GM21723 (cell line): ENCODE results near the gene TFEC.

Experiments used
- ATAC-seq: cut with Tn5 transposase; IDR thresholded peaks from one replicate; pipeline ENCODE4 v1.9.1; 2021; ENCODE audit warnings: mild to moderate bottlenecking, moderate library complexity; ENCODE audit not compliant: unreplicated experiment

Gene TFEC

DNA sequence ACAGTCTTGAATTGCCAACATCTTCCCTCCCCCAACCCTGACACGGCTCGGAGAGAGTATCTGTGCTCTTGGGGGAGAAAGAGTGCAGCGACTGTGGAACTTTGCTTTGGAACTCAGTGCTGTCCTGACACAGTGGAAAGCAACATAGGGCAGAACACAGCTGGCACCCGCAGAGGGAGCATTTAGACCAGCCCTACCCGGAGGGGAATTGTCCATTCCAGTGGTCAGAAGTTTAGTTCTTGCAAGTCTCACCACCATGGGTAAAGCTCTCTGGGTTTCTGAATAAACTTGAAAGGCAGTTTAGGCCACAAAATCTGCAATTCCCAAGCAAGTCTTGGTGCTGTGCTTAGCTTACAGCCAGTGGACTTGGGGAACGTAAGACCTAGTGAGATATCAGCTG is 34.9 kb downstream of the TFEC start:
- no peak for ATAC-seq

- ATAC-seq = no peak
These were observed 42.2 kb downstream of the TFEC start for GRCh38 chr7:115988401-115988800.

DNA sequence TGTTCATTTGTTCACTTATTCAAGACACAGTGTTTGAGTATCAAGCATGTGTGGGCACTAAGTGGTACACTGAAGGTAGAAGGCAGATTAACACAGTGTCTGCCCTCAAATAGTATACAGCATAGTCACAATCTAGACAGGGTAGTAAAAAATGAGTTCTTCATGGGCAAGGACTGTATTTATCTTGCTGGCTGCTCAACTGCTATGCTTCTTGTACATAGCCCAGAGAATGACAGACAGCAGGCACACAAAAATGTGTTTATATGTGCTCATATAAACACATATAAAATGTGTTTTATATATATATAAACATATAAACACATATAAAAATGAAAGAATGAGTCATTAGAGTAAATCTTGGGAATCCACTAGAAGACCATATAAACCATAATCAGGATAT is 43.1 kb downstream of the TFEC start:
- no peak for ATAC-seq

GRCh38 chr7:115984105-115984504 is 46.5 kb downstream of the TFEC start:
- ATAC-seq = no peak

- no peak for ATAC-seq
These were observed 50.4 kb downstream of the TFEC start for GRCh38 chr7:115980159-115980558.

DNA sequence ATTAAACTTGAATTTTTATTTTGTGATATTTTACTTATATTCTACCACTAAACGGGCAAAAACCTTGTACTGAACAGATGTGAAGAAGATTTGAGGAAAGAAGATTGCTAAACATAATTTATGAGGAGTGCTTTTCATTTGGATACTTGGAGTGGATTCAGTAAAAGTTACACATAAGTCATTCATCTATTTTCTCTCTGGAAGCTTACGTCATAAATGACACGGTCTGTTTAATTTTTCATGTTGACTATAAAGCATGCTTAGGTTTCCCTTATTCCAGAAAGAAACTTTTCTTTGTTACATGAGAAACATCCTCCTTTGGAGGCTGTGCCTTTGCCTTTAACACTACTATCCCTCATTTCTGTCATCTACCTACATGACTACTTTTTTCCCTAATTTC is 53.9 kb downstream of the TFEC start:
- no peak for ATAC-seq

DNA sequence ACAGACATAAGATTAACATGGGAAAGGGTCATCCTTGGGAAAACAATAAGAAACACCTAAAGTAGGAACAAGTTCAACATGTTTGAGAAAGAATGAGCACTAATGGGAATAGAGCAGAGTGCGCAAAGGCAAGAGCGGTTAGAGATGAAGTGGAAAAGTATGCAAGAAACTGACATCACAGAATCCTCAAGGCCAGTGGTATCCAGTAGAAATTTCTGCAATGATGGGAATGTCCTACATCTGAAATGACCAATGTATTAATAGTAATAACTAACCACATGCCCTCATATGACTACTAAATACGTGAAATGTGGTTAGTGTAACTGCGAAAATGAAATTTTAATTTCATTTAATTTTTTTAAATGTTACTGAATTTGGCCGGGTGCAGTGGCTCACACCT is 54.8 kb downstream of the TFEC start:
- no peak for ATAC-seq

- ATAC-seq = no peak
These were observed 57.2 kb downstream of the TFEC start for GRCh38 chr7:115973406-115973805.

DNA sequence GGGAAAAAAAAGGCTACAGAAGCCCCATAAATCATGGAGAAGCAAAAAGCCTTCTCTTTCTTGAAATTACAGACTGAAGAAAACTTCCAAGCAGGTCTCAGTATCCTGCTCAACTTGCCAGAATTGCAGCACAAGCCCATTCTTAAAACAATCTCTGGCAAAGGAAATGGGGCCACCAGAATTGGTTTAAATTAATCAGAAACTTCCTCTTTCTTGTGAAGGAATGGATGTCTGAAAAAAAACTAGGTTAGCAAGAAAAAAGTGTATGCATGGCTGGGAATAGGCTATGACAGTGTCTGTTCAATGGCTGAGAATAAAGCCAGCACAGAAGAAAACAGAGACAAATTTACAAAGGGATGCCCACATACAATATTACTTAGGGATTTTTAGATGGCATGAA is 59.1 kb downstream of the TFEC start:
- no peak for ATAC-seq

GRCh38 chr7:115968596-115968995 is 62.0 kb downstream of the TFEC start:
- no peak for ATAC-seq

DNA sequence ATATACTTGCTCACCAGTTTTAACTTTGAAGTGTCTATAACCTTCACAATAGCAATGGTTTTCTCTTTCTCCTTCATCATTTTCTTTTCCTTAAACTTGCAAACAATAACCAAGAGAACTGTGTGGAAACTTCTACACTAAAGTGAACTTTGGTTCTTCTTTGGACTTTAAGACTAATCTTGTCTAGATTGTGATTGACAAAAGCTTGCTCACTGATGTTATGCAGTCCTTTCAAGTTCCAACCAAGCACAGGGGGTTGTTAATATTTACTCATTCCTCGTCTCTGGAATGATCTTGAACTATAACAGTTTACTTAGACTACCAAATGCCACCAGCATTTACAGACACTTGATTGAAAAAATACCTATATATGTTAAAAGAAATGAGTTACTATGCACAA is 62.4 kb downstream of the TFEC start:
- no peak for ATAC-seq

GRCh38 chr7:115965796-115966475 is 64.6 kb downstream of the TFEC start:
- ATAC-seq = no peak

GRCh38 chr7:115965236-115965635 is 65.3 kb downstream of the TFEC start:
- no peak for ATAC-seq

- no peak for ATAC-seq
These were observed 65.8 kb downstream of the TFEC start for GRCh38 chr7:115964799-115965198.

- no peak for ATAC-seq
These were observed 68.2 kb downstream of the TFEC start for GRCh38 chr7:115962340-115962739.

- ATAC-seq = no peak
These were observed 76.8 kb downstream of the TFEC start for GRCh38 chr7:115953592-115954255.

DNA sequence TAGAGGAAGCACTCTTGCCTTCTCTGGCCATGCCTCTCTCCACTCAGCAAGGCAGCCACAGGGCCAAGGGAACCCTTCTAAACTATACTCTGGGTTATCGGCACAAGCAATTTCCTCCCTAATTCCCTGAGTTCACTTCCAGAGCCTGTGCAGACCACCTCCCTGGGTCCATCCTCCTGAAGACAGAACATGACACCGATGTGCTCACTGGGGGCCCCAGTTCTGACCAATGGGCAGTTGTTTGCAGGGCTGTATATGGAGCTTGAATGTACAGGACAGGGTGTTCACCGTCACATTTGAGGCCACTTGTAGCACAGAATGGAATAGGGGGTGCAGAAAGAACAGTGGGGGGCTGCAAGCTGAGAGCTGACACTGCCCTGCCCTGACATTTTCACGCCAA is 77.7 kb downstream of the TFEC start:
- no peak for ATAC-seq

- no peak for ATAC-seq
These were observed 79.0 kb downstream of the TFEC start for GRCh38 chr7:115951547-115951946.

- no peak for ATAC-seq
These were observed 88.8 kb downstream of the TFEC start for GRCh38 chr7:115941703-115942268.

GRCh38 chr7:115940460-115941060 is 90.0 kb downstream of the TFEC start:
- no peak for ATAC-seq

DNA sequence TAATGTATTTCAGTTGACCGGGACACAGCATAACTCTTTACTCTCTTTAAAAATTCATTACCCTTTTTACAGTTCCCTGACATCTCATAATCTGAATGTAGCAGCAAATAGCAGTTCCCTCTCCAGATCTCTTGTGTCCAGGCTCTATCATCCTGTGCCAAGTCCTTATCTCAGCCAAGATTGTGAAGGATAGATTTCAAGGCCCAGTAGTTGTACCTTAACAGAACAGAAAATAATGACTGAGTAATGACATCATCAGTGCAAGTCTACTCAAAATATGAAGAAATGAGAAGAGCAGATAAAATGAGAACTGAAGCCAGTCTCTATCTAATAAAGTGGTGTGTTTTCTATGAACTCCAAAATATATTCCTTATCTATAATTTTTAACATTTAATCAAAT is 92.6 kb downstream of the TFEC start:
- no peak for ATAC-seq

- ATAC-seq = no peak
These were observed 97.1 kb downstream of the TFEC start for GRCh38 chr7:115933471-115933870.
